Measurements from ENCODE around the gene KRTAP10-1.

KRTAP10-1 gene

GRCh38 chr21:44500111-44500510 lies 39.9 kb downstream of the KRTAP10-1 start:
- no peak for DNase-seq

- no peak for DNase-seq
Observed at GRCh38 chr21:44499631-44500030, 40.4 kb downstream of the KRTAP10-1 start.

GRCh38 chr21:44499211-44499560 lies 40.8 kb downstream of the KRTAP10-1 start:
- DNase-seq, result no peak

- no peak for DNase-seq
Observed at GRCh38 chr21:44498280-44499210, 41.5 kb downstream of the KRTAP10-1 start.

- no peak for DNase-seq
Observed at GRCh38 chr21:44497703-44498126, 42.3 kb downstream of the KRTAP10-1 start.

- no peak for DNase-seq
Observed at GRCh38 chr21:44496564-44497550, 43.1 kb downstream of the KRTAP10-1 start.

- DNase-seq, result no peak
Observed at GRCh38 chr21:44495611-44496563, 44.1 kb downstream of the KRTAP10-1 start.

- DNase-seq, result no peak
Observed at GRCh38 chr21:44494956-44495355, 45.0 kb downstream of the KRTAP10-1 start.

GRCh38 chr21:44494418-44494817 lies 45.6 kb downstream of the KRTAP10-1 start:
- DNase-seq, result no peak

- no peak for DNase-seq
Observed at GRCh38 chr21:44492567-44493385, 47.2 kb downstream of the KRTAP10-1 start.

GRCh38 chr21:44490816-44491215 lies 49.2 kb downstream of the KRTAP10-1 start:
- no peak for DNase-seq

GRCh38 chr21:44490405-44490804 lies 49.6 kb downstream of the KRTAP10-1 start:
- DNase-seq, result no peak

GRCh38 chr21:44489962-44490361 lies 50.0 kb downstream of the KRTAP10-1 start:
- no peak for DNase-seq

All from central memory CD4-positive, alpha-beta T cell (primary cell).